ENCODE measurements around the gene SPNS3. TPM values are rescaled to one million over a fixed set of nuclear protein-coding genes. Genes with fewer than 3 reads are reported as not detected.

The SPNS3 gene
- total and polyA plus RNA-seq, 2 donors (not counting 3 experiments of a cell fraction or from before 2014, with no cell fraction given), result 0.18 to 0.66 TPM

DNA sequence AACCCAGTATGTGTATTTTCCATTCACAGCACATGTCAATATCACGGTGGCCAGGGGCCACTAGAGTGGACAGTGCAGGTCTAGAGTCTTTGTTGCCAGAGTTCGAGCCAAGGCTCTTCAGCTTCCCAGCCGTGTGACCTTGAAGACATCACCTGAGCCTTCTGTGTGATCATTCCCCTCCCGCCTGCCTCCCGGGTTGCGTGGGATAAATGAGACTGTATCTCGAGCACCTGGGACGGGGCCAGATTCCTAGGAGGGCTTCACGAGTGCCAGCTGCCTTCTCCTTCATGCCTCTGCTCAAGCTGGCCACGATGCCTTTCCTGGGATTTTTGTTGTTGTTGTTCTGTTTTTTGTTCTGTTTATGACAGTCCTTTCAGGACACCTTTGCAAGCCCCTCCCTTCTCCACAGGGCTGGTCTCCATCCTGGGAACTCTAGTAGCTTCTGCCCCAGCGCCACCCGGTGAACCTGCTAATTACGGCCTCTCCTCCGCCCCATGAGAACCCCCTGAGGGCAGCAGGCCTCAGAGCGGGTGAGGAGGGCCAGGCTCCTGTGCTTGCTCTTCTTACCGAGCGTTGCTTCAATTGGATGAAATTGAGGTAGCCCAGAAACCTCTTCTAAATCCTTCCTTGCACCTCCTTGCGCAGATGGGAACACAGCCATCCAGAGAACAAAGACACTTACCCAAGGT lies 68.9 kb downstream of the SPNS3 start:
- no peaks in the 10 kb centered on the region for H4K20me1 ChIP-seq (replicated peaks; ENCODE audit: control insufficient read depth, extremely low read depth, insufficient read depth, low read length)
- H3K79me2 ChIP-seq (ENCODE audit: control insufficient read depth, insufficient read depth, low read length), result peaks cover 5% of the 10 kb centered on the region
- dilution Hi-C loops (cut with MboI; ENCODE audit: extremely low pct_ligation_motif_present, low sequenced_read_pairs) (no loop called here), intact Hi-C loops (cut with micrococcal nuclease) (no loop called here)
- H3K36me3 ChIP-seq (ENCODE audit: control insufficient read depth in 2 of 2, extremely low read depth in 1 of 2, insufficient read depth in 2 of 2, low read length in 2 of 2), result peaks cover 0 to 4% of the 10 kb centered on the region in 2 experiments
- H3K4me1 ChIP-seq (ENCODE audit: control insufficient read depth, extremely low read depth, insufficient read depth, low read length), result peaks cover 44% of the 10 kb centered on the region
- TF ChIP-seq POLR2AphosphoS5 (IDR thresholded peaks at IDR 0.05; ENCODE audit: insufficient read depth, low read depth, low read length), result no peak
- no peak for TF ChIP-seq FOS (IDR thresholded peaks at IDR 0.05; ENCODE audit: borderline replicate concordance, insufficient read depth, low read length)
- no peak for TF ChIP-seq POLR2A (IDR thresholded peaks at IDR 0.05; ENCODE audit: low read depth, low read length)
- no peak for TF ChIP-seq EZH2 (IDR thresholded peaks at IDR 0.05; ENCODE audit: borderline replicate concordance, low read depth, low read length, severe bottlenecking)
- TF ChIP-seq, protein P1, sequence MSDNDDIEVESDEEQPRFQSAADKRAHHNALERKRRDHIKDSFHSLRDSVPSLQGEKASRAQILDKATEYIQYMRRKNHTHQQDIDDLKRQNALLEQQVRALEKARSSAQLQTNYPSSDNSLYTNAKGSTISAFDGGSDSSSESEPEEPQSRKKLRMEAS (IDR thresholded peaks at IDR 0.05; ENCODE audit: insufficient read depth, insufficient read length), result no peak
- TF ChIP-seq GATA2 (IDR thresholded peaks at IDR 0.05; ENCODE audit: insufficient read depth, insufficient read length, low read depth, low read length), result no peak
- TF ChIP-seq CTCF (IDR thresholded peaks at IDR 0.05; ENCODE audit: extremely low read depth in 1 of 2, insufficient read depth in 1 of 2, low read depth in 1 of 2, low read length in 2 of 2), result no peak
- no peak for TF ChIP-seq MYC (IDR thresholded peaks at IDR 0.05; ENCODE audit: low read depth, low read length)
- no peak for TF ChIP-seq JUN (IDR thresholded peaks at IDR 0.05; ENCODE audit: borderline replicate concordance, insufficient read depth, insufficient read length, low read depth)
- H2AFZ ChIP-seq (ENCODE audit: low read depth, low read length), result no peak overlapping the region
- DNase-seq (ENCODE audit: low read depth, low spot score) (no peak), FAIRE-seq (no peak)
- no peaks in the 10 kb centered on the region for H3K27me3 ChIP-seq (ENCODE audit: control insufficient read depth in 2 of 2, insufficient read depth in 2 of 2, low read length in 2 of 2)
- H3K9ac ChIP-seq (replicated peaks; ENCODE audit: extremely low read depth, insufficient read depth, low read length), result no peak overlapping the region
- H3K4me2 ChIP-seq (ENCODE audit: insufficient read depth, low read length), result no peak overlapping the region
- POLR2A ChIA-PET, result no interaction called here
- no peaks in the 10 kb centered on the region for H3K9me1 ChIP-seq (replicated peaks; ENCODE audit: control insufficient read depth, extremely low read depth, insufficient read depth, low read length)
- CTCF ChIA-PET, result interaction anchor here (1.3 kb wide), 1 partner anchor 64 kb away, joined by 5 read pairs; no protein-coding TSS in a partner anchor
- no peak overlapping the region for H3K27ac ChIP-seq (ENCODE audit: insufficient read depth, low read depth, low read length)
- H3K9me3 ChIP-seq (replicated peaks; ENCODE audit: control insufficient read depth, insufficient read depth, low read length), result no peaks in the 10 kb centered on the region
- H3K4me3 ChIP-seq (replicated peaks in 1 of 3; ENCODE audit: insufficient read depth in 1 of 3, low read depth in 1 of 3, low read length in 3 of 3), result no peak overlapping the region
- no TSS peak for BruUV-seq (replicated peaks)

Measured in endothelial cell of umbilical vein (primary cell).